Islet of Langerhans (tissue), 1 donor: ENCODE data around the gene KIFAP3.
"Not testable (repeated sequence)": the region's sequence is repeated elsewhere in the genome, so short reads cannot be mapped to it uniquely, and the experiment has no call there.

ENCODE experiments used
- FAIRE-seq: peaks from one replicate; lab custom pipeline; 2011; peaks lifted over from hg19 to GRCh38; lab: Jason Lieb, UNC

KIFAP3 gene

GRCh38 chr1:170074250-170075157 is at the start of gene KIFAP3:
Gene KIFAP3, minus strand, starts transcription at chr1:170074695. Its CDS starts 228 bp downstream, at chr1:170074467.
- peak; percentile 49 for FAIRE-seq

- FAIRE-seq, result no peak
These were observed 47.9 kb upstream of the KIFAP3 start for GRCh38 chr1:170122366-170122765.

DNA sequence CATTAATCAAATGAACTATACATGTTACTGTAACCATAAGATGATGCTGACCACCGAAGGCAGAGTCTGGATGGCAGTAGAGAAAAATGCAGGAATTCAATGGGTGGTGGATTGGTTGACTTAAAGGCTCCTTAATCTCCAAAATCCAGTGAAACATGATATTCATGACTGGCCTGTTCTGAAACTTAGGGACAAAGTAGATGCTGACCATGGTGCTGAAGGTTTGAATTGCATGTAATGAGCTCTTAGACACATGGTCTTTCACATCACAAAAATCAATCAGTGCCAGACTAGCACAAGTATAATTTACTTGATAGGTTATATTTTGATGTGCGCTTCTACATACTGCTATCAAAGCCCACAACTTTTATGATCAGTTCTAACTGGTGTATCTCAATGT is 40.4 kb upstream of the KIFAP3 start:
- no peak for FAIRE-seq

DNA sequence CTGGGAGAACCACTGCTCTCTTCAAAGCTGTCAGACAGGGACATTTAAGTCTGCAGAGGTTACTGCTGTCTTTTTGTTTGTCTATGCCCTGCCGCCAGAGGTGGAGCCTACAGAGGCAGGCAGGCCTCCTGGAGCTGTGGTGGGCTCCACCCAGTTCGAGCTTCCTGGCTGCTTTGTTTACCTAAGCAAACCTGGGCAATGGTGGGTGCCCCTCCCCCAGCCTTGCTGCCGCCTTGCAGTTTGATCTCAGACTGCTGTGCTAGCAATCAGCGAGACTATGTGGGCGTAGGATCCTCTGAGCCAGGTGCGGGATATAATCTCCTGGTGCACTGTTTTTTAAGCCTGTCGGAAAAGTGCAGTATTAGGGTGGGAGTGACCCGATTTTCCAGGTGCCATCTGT is 38.6 kb upstream of the KIFAP3 start:
- not testable (repeated sequence) for FAIRE-seq

DNA sequence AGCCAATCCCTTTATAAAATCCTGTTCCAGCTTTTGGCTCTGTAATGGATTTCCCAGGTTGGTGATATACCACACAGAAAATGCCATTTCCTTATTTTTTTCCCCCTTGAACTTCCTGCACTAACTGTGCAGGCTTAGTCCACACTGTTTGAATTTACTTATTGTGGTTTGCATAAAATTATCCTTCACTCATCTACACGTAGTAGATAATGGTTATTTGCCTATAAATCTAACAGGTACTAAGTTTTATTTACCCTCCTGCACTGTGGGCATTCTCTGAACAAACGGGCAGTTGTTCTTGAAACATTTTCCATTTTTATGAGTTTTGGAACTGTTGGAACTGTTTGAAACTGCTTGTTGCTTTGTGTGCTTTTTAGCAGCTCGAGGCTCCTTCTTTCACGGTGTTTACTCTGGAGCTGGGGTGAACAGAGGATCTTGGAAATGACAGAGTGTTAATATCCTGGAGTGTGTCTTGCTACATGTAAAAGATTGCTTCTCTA is 23.0 kb upstream of the KIFAP3 start:
- FAIRE-seq, result no peak

GRCh38 chr1:170096806-170097340 is 22.4 kb upstream of the KIFAP3 start:
- no peak for FAIRE-seq

DNA sequence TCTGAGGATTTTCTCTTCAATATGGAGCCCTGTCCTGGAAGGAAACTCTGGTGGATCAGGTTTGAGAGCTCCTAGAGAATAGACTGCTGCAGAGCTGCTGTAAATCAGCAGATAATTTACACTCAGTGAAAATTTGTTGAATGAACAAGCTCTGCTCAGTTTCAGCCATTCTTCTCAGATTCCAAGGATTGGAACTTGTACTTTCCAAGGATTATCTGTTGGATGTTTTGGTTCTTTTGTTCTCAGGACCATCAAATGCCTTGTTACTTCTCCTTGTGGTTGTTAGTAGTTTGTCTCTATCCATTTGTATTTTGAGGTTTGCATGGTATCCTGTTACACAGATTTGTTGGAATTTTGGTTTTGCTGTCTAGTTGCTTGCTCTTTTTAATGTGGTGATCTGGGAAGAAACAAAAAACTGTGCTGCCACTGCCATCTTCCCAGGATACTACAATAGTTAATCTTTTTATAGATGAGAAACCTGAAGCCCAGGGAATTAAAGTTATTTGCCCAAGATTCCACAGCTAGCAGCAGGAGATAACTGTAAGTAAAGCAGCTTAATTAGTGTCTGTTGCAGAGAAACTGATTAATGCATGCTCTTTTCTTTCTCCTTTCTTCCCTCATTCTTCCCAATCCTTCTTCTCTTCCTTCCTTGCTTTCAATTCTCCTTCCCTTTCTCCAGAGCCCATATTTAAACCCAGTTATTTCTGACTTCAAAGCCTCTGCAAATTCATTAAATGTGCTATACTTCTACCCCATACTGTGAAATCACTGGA is 21.7 kb upstream of the KIFAP3 start:
- no peak for FAIRE-seq

- FAIRE-seq, result peak; percentile 62
These were observed 20.5 kb upstream of the KIFAP3 start for GRCh38 chr1:170094697-170095616.

DNA sequence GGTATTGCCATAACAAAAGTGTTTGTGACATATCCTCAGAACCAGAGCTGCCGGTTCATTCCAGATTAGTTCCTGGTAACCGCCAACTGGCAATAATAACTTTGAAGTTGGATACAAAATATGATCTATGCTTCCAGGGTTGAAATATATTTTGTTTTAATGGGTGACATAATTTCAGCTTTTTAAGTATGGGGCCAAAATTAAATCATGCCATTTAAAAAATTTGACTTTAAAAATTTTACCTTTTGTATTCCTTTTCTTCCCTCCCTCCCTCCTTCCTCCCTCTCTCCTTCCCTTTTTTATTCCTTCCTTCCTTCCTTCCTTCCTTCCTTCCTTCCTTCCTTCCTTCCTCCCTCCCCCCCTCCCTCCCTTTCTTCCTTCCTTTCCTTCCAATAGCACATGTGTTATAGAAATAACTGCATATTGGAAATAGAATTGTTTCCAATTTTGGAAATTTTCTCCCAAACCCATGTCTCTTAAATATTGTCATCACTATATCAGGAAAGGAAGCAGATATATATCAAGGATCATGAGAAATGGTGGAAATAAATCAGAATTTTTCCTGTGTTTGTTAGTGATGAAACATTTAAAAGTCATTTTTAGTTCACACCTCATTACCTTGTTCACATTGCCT is 12.0 kb upstream of the KIFAP3 start:
- no peak for FAIRE-seq

DNA sequence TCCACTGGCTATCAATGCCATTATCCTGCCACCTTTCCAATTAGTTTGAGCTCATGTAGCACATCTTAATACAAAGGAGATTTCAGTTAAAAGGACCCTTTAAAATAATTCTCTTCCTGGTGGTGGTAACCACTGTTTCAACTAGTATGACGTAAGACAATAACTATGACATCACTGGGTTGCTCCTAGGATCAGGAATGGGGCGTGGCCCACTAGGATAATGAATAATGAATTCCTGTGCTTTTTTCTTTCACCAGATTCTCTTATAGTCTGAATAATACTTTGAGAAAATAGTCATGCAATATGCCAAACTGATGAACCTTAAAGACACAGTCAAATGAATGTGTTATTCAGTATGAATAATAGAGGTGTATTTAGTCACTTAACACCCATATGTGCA is 10.6 kb upstream of the KIFAP3 start:
- FAIRE-seq, result no peak

- no peak for FAIRE-seq
These were observed 4.2 kb upstream of the KIFAP3 start for GRCh38 chr1:170078610-170079189.

DNA sequence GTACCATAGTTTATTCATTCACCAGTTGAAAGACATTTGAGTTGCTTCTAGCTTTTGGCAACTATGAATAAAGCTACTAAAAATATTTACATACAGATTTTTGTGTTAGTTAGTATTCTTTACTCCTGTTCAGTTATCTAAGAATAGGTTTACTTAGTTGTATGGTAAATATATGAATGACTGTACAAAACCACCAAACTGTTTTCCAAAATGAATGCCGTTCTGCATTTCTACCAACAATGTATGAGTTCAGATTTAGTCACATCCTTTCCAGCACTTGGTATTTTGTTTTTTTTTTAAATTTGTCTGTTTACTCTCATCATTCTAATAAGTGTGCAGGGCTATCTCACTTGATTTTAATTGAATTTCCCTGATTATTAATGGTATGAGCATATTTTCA is 3.4 kb upstream of the KIFAP3 start:
- no peak for FAIRE-seq

DNA sequence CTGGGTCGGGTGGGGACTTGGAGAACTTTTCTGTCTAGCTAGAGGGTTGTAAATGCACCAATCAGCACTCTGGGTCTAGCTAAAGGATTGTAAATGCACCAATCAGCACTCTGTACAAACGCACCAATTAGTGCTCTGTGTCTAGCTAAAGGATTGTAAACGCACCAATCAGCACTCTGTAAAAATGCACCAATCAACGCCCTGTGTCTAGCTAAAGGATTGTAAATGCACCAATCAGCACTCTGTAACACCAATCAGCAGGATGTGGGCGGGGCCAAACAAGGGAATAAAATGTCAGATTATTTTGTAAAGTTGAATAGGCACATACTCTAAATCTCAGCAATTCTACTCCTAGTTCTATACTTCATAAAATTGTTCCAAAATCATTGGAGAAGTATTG is 2.5 kb upstream of the KIFAP3 start:
- not testable (repeated sequence) for FAIRE-seq

- FAIRE-seq, result no peak
These were observed 1.7 kb upstream of the KIFAP3 start for GRCh38 chr1:170076199-170076598.

DNA sequence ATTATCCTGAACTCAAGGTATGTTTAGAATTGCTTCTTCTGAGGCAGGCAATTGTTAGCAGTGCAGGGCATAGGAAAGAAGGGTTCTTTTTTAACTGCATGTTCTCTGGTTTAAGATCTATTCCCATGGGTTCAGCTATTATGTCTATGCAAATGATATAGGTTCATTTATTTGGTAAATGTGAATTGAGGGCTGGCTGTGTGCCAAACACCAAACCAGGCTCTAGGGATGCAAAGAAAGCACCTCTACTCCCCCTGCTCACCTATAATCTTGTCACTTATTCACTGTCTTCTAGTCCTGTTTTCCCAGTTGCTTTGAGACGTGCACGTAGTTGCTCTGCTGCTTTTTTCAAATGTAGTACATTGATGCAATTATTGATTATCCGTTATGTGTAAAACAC is 691 bp upstream of the KIFAP3 start:
- peak; percentile 38 for FAIRE-seq

GRCh38 chr1:170073893-170074249 is 624 bp downstream of the KIFAP3 start:
- FAIRE-seq, result peak; percentile 5

- FAIRE-seq, result no peak
These were observed 3.1 kb downstream of the KIFAP3 start for GRCh38 chr1:170071378-170071777.

DNA sequence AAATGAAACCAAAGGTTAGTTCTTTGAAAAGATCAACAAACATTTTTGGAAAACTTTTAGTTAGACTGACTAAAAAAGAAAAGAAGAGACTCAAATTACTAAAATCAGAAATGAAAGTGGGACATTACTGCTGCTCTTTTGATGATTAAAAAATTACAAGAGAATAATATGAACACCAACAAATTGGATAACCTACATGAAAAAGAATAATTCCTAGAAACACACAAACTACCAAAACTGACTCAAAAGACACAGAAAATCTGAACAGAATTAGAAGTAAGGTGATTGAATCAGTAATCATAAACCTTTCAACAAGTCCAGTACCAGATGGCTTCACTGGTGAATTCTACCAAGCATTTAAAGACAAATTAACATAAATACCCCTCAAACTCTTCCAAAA is 5.6 kb downstream of the KIFAP3 start:
- no peak for FAIRE-seq

- FAIRE-seq, result no peak
These were observed 7.2 kb downstream of the KIFAP3 start for GRCh38 chr1:170067253-170067819.

GRCh38 chr1:170064821-170065220 is 9.7 kb downstream of the KIFAP3 start:
- no peak for FAIRE-seq
